HG03354 (cell line): ENCODE results near the gene ACOXL.

Experiments
- ATAC-seq: cut with Tn5 transposase; IDR thresholded peaks from one replicate; pipeline ENCODE4 v1.9.1; 2021; ENCODE audit warnings: mild to moderate bottlenecking; ENCODE audit not compliant: unreplicated experiment, poor library complexity, severe bottlenecking

ACOXL gene

GRCh38 chr2:110886826-110887573 lies 154.6 kb downstream of the ACOXL start:
- ATAC-seq, result no peak

GRCh38 chr2:110888411-110888810 lies 156.0 kb downstream of the ACOXL start:
- ATAC-seq, result no peak

- ATAC-seq, result no peak
These were observed 159.3 kb downstream of the ACOXL start for GRCh38 chr2:110891626-110892025.

GRCh38 chr2:110896226-110896625 lies 163.9 kb downstream of the ACOXL start:
- ATAC-seq, result no peak

GRCh38 chr2:110897966-110898365 lies 165.6 kb downstream of the ACOXL start:
- no peak for ATAC-seq

- no peak for ATAC-seq
These were observed 167.8 kb downstream of the ACOXL start for GRCh38 chr2:110900191-110900590.

GRCh38 chr2:110903548-110903947 lies 171.2 kb downstream of the ACOXL start:
- ATAC-seq, result no peak

- no peak for ATAC-seq
These were observed 171.9 kb downstream of the ACOXL start for GRCh38 chr2:110904116-110904778.

GRCh38 chr2:110904779-110905148 lies 172.4 kb downstream of the ACOXL start:
- ATAC-seq, result no peak

GRCh38 chr2:110905217-110905616 lies 172.8 kb downstream of the ACOXL start:
- no peak for ATAC-seq

- no peak for ATAC-seq
These were observed 174.4 kb downstream of the ACOXL start for GRCh38 chr2:110906613-110907298.

- ATAC-seq, result no peak
These were observed 177.1 kb downstream of the ACOXL start for GRCh38 chr2:110909501-110909900.

GRCh38 chr2:110910423-110910822 lies 178.1 kb downstream of the ACOXL start:
- ATAC-seq, result no peak

- no peak for ATAC-seq
These were observed 187.4 kb downstream of the ACOXL start for GRCh38 chr2:110919738-110920137.

GRCh38 chr2:110925479-110925878 lies 193.1 kb downstream of the ACOXL start:
- no peak for ATAC-seq

GRCh38 chr2:110927526-110927925 lies 195.2 kb downstream of the ACOXL start:
- ATAC-seq, result no peak

- no peak for ATAC-seq
These were observed 197.2 kb downstream of the ACOXL start for GRCh38 chr2:110929528-110929927.

- no peak for ATAC-seq
These were observed 199.3 kb downstream of the ACOXL start for GRCh38 chr2:110931648-110932047.

GRCh38 chr2:110933420-110933819 lies 201.0 kb downstream of the ACOXL start:
- no peak for ATAC-seq

GRCh38 chr2:110934948-110935347 lies 202.6 kb downstream of the ACOXL start:
- ATAC-seq, result no peak

GRCh38 chr2:110940376-110940910 lies 208.1 kb downstream of the ACOXL start:
- ATAC-seq, result no peak
